ENCODE measurements around the gene MAEA. TPM values are rescaled to one million over a fixed set of nuclear protein-coding genes. Genes with fewer than 3 reads are reported as not detected.

Gene MAEA
- total and polyA plus RNA-seq, 9 donors = 23.8 to 71.3 (median 56.7) TPM

GRCh38 chr4:1264942-1265341, 24.7 kb upstream of the MAEA start:
- Histone ChIP-seq H3K27me3 (no peaks in the 10 kb centered on the region), H3K36me3 (no peaks in the 10 kb centered on the region), H3K4me1 (ENCODE audit: insufficient read depth) (no peaks in the 10 kb centered on the region), H3K9me3 (no peaks in the 10 kb centered on the region), H3K27ac (no peak overlapping the region), H3K4me3 (no peak overlapping the region)
- intact Hi-C loops (cut with DNase I) = no loop called here
- 93 to 99% (median 94%) methylated on average over 3 of the region's 3 CpGs for WGBS, 3 donors
- DNase-seq = no peak
- no peak for TF ChIP-seq CTCF (IDR thresholded peaks at IDR 0.05)
- no peak for TF ChIP-seq POLR2A (IDR thresholded peaks at IDR 0.05)
- TF ChIP-seq EP300 (IDR thresholded peaks at IDR 0.05) = no peak

DNA sequence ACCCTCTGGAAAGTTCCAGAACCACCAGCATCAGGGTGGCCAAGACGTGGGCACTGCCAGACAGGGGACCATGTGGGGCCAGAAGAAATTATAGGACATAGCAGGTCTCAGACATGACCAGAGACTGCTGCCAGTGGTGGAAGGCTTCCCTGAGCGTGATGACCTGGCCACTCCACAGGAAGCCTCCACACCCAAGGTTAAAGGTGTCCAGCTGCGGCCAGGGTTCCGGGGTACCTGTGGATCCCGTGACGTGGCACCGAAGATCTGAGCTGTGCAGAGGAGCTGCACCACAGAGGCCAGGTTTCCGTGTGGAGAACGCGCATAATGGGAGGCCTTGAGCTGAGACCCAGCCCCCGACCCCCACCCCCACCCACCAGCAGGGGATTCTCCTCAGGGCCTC, 24.3 kb upstream of the MAEA start:
- no peak for DNase-seq
- TF ChIP-seq EP300 (IDR thresholded peaks at IDR 0.05) (no peak), CTCF (IDR thresholded peaks at IDR 0.05) (no peak), POLR2A (IDR thresholded peaks at IDR 0.05) (no peak)
- no peaks in the 10 kb centered on the region for H3K36me3 ChIP-seq
- H3K27me3 ChIP-seq = no peaks in the 10 kb centered on the region
- no peaks in the 10 kb centered on the region for H3K4me1 ChIP-seq (ENCODE audit: insufficient read depth)
- H3K27ac ChIP-seq = no peak overlapping the region
- intact Hi-C loops (cut with DNase I) = no loop called here
- no peaks in the 10 kb centered on the region for H3K9me3 ChIP-seq
- WGBS, 3 donors = 92 to 98% (median 94%) methylated on average over 11 of the region's 11 CpGs
- no peak overlapping the region for H3K4me3 ChIP-seq

- WGBS, 3 donors = 90 to 94% (median 92%) methylated on average over 9 of the region's 9 CpGs
- H3K27ac ChIP-seq = no peak overlapping the region
- no peaks in the 10 kb centered on the region for H3K27me3 ChIP-seq
- intact Hi-C loops (cut with DNase I) = no loop called here
- no peak overlapping the region for H3K4me3 ChIP-seq
- no peak for TF ChIP-seq POLR2A (IDR thresholded peaks at IDR 0.05)
- TF ChIP-seq EP300 (IDR thresholded peaks at IDR 0.05) = no peak
- no peak for TF ChIP-seq CTCF (IDR thresholded peaks at IDR 0.05)
- no peaks in the 10 kb centered on the region for H3K9me3 ChIP-seq
- H3K36me3 ChIP-seq = no peaks in the 10 kb centered on the region
- H3K4me1 ChIP-seq (ENCODE audit: insufficient read depth) = no peaks in the 10 kb centered on the region
- DNase-seq = no peak
These were observed 22.6 kb upstream of the MAEA start for GRCh38 chr4:1266881-1267763.

DNA sequence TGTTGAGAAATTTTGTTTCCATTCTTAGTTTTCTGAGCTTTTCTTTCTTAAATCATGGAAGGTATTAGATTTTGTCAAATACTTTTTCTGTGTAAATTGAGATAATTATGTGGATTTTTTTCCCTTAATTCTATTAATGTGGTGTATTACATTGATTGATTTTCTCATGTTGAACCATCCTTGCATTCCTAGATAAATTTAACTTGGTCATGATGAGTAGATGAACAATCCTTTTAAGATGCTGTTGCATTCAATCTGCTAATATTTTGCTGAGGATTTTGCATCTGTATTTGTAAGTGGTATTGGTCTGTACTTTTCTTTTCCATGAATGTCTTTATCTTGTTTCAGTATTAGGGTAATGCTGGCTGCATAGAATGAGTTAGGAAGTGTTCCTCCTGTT, 20.5 kb upstream of the MAEA start:
- intact Hi-C loops (cut with DNase I) = no loop called here
- H3K9me3 ChIP-seq = no peaks in the 10 kb centered on the region
- H3K4me3 ChIP-seq = no peak overlapping the region
- H3K36me3 ChIP-seq = no peaks in the 10 kb centered on the region
- H3K4me1 ChIP-seq (ENCODE audit: insufficient read depth) = no peaks in the 10 kb centered on the region
- H3K27me3 ChIP-seq = no peaks in the 10 kb centered on the region
- TF ChIP-seq POLR2A (IDR thresholded peaks at IDR 0.05) = no peak
- TF ChIP-seq EP300 (IDR thresholded peaks at IDR 0.05) = no peak
- no peak for TF ChIP-seq CTCF (IDR thresholded peaks at IDR 0.05)
- no peak overlapping the region for H3K27ac ChIP-seq
- DNase-seq = no peak

All from ovary (tissue), 9 donors.